GM12875 (cell line): ENCODE data around the gene AGTR2.
"Not testable (repeated sequence)": the region's sequence is repeated elsewhere in the genome, so short reads cannot be mapped to it uniquely, and the experiment has no call there.

Source experiments
- H3K4me3 ChIP-seq: one replicate; pipeline ENCODE4 v1.5.1; 2011; ENCODE audit warnings: low read depth, low read length, control low read depth
- CTCF ChIP-seq: IDR thresholded peaks from 2 replicates; pipeline ENCODE4 v1.5.1; 2011; ENCODE audit warnings: low read depth, mild to moderate bottlenecking, control low read depth, inconsistent platforms, low read length, moderate library complexity, borderline replicate concordance; ENCODE audit not compliant: insufficient read depth

Gene AGTR2

DNA sequence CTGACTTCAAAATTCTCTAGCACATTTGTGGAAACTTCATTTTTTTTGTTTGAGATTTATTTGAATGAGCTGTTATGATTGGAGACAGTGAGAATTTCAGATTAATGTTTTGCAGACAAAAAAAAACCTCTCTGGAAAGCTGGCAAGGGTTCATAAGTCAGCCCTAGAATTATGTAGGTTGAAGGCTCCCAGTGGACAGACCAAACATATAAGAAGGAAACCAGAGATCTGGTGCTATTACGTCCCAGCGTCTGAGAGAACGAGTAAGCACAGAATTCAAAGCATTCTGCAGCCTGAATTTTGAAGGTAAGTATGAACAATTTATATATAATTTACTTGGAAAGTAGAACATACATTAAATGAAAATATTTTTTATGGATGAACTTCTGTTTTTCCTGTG is at the start of gene AGTR2:
AGTR2 (plus strand) TSS at position 234 of the 400 bp plus-strand sequence. CDS start 1,537 bp downstream, outside the sequence.
- H3K4me3 ChIP-seq = no peak within 1 kb of the TSS

GRCh38 chrX:116135277-116135676 is 35.3 kb upstream of the AGTR2 start:
- no peak for TF ChIP-seq CTCF
- H3K4me3 ChIP-seq = no peak overlapping the region

More for the DNA sequence above, at the start of gene AGTR2:
- no peak for TF ChIP-seq CTCF

DNA sequence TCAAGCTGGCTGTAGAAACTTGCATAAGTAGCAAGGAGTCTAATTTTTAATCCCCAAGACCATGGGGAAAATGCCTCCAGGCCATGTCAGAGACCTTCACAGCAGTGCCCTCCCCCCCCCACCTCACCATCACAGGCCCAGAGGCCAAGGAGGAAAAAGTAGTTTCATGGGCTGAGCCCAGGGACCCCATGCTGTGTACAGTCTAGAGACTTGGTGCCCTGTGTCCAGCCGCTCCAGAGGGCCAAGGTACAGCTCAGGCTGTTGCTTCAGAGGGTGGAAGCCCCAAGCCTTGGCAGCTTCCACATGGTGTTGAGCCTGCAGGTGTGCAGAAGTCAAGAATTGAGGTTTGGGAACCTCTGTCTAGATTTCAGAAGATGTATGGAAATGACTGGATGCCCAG is 29.3 kb upstream of the AGTR2 start:
- not testable (repeated sequence) for H3K4me3 ChIP-seq

DNA sequence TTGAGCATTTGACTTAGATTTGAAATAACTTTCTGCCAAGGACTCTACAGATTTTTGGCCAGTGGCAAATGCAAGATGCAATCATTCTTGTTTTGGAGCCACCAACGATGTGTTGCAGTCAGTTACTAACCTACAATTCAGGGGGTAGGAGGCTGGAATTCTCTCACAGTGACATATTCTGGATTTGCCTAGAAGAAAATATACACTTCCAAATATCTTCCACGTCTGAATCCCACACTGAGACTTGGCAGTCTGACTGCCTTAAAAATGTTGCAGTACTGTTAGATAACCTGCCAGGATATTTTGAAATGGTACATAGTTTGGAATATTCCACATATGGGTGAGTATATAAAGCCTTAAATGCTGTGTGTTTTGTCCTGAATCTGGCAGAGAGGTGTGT is 27.6 kb upstream of the AGTR2 start:
- H3K4me3 ChIP-seq = no peak overlapping the region
- TF ChIP-seq CTCF = no peak

DNA sequence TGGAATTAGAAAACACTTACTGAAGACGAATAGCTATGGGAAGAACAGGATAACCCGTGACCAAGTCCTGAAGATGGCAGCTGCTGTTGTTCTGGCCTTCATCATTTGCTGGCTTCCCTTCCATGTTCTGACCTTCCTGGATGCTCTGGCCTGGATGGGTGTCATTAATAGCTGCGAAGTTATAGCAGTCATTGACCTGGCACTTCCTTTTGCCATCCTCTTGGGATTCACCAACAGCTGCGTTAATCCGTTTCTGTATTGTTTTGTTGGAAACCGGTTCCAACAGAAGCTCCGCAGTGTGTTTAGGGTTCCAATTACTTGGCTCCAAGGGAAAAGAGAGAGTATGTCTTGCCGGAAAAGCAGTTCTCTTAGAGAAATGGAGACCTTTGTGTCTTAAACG is 2.4 kb downstream of the AGTR2 start:
- no peak for TF ChIP-seq CTCF
- no peak overlapping the region for H3K4me3 ChIP-seq

- no peak overlapping the region for H3K4me3 ChIP-seq
- TF ChIP-seq CTCF = no peak
These were observed 10.8 kb downstream of the AGTR2 start for GRCh38 chrX:116181300-116181699.

DNA sequence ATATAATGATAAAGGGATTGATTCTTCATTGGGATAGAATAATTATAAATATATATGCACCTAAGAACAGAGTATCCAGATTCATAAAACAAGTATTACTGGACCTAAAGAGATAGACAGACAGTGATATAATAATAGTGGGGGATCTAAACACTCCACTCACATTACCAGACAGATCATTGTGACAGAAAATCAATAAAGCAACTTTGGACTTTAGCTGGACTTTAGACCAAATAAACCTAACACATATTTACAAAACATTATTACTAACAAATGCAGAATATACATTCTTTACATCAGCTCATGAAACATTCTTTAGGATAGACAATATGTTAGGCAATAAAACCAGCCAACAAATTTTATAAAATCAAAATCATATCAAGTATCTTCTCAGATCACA is 14.6 kb downstream of the AGTR2 start:
- TF ChIP-seq CTCF = no peak
- H3K4me3 ChIP-seq = no peak overlapping the region

GRCh38 chrX:116194649-116195048 is 24.1 kb downstream of the AGTR2 start:
- H3K4me3 ChIP-seq = no peak overlapping the region
- no peak for TF ChIP-seq CTCF
